Measurements from ENCODE around the gene COLQ. TPM values are rescaled to one million over a fixed set of nuclear protein-coding genes. Genes with fewer than 3 reads are reported as not detected.

The COLQ gene
- total RNA-seq, 6 experiments from 2014 or later = 0.25 to 1.2 (median 0.83) TPM

GRCh38 chr3:15475161-15475560, 46.3 kb downstream of the COLQ start:
- intact Hi-C loops (cut with DNase I) = no loop called here
- H3K36me3 ChIP-seq = no peaks in the 10 kb centered on the region
- ATAC-seq (no peak), DNase-seq (no peak)
- no peaks in the 10 kb centered on the region for H3K27me3 ChIP-seq
- H3K9me3 ChIP-seq = no peaks in the 10 kb centered on the region
- H3K4me1 ChIP-seq = no peaks in the 10 kb centered on the region
- H3K4me3 ChIP-seq = no peak overlapping the region
- H3K27ac ChIP-seq = no peak overlapping the region
- TF ChIP-seq POLR2A (IDR thresholded peaks at IDR 0.05) = no peak
- no peak for TF ChIP-seq CTCF (IDR thresholded peaks at IDR 0.05)
- 0% methylated on average over 1 of the region's 5 CpGs for WGBS (ENCODE audit: insufficient coverage, low coverage, low lambda C conversion rate, missing lambda C conversion rate)

GRCh38 chr3:15471861-15472260, 49.6 kb downstream of the COLQ start:
- no peaks in the 10 kb centered on the region for H3K4me1 ChIP-seq
- WGBS (ENCODE audit: insufficient coverage, low coverage, low lambda C conversion rate, missing lambda C conversion rate) = 85% methylated on average over 3 of the region's 3 CpGs
- TF ChIP-seq POLR2A (IDR thresholded peaks at IDR 0.05) (no peak), CTCF (IDR thresholded peaks at IDR 0.05) (no peak)
- no peaks in the 10 kb centered on the region for H3K9me3 ChIP-seq
- H3K4me3 ChIP-seq = no peak overlapping the region
- ATAC-seq (no peak), DNase-seq (no peak)
- H3K27ac ChIP-seq = no peak overlapping the region
- no peaks in the 10 kb centered on the region for H3K36me3 ChIP-seq
- intact Hi-C loops (cut with DNase I) = no loop called here
- H3K27me3 ChIP-seq = no peaks in the 10 kb centered on the region

- Histone ChIP-seq H3K4me1 (no peaks in the 10 kb centered on the region), H3K9me3 (no peaks in the 10 kb centered on the region), H3K27ac (no peak overlapping the region), H3K27me3 (no peaks in the 10 kb centered on the region), H3K4me3 (no peak overlapping the region), H3K36me3 (no peaks in the 10 kb centered on the region)
- TF ChIP-seq CTCF (IDR thresholded peaks at IDR 0.05) (no peak), POLR2A (IDR thresholded peaks at IDR 0.05) (no peak)
- 100% methylated on average over 1 of the region's 2 CpGs for WGBS (ENCODE audit: insufficient coverage, low coverage, low lambda C conversion rate, missing lambda C conversion rate)
- ATAC-seq (no peak), DNase-seq (no peak)
- intact Hi-C loops (cut with DNase I) = no loop called here
Measured at GRCh38 chr3:15470849-15471248, 50.7 kb downstream of the COLQ start.

DNA sequence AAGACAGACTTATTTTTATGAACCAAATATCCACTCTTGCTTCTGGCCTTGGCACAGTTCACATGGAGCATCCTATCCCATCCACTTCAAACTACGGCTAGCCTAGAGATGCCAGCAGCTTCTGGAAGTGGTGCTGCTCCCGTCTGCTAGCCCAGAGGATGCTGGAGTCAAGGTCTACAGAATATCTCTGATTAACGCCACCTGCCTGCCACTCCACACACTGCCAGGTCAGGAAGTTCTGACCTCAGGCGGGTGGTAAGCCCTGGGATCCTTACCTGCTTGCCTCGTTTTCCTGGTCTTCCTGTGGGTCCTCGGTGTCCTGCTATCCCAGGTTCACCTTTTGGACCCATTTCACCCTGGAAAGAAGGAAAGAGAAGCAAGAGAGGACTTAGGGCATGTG, 51.2 kb downstream of the COLQ start:
- Histone ChIP-seq H3K27ac (no peak overlapping the region), H3K27me3 (no peaks in the 10 kb centered on the region), H3K4me1 (no peaks in the 10 kb centered on the region), H3K36me3 (no peaks in the 10 kb centered on the region), H3K4me3 (no peak overlapping the region), H3K9me3 (no peaks in the 10 kb centered on the region)
- WGBS (ENCODE audit: insufficient coverage, low coverage, low lambda C conversion rate, missing lambda C conversion rate) = 87% methylated on average over 6 of the region's 6 CpGs
- ATAC-seq (no peak), DNase-seq (no peak)
- intact Hi-C loops (cut with DNase I) = no loop called here
- no peak for TF ChIP-seq CTCF (IDR thresholded peaks at IDR 0.05)
- TF ChIP-seq POLR2A (IDR thresholded peaks at IDR 0.05) = no peak
